SK-N-SH (cell line): ENCODE results near the gene MVB12A. TPM values are rescaled to one million over a fixed set of nuclear protein-coding genes. Genes with fewer than 3 reads are reported as not detected.

Experiments used
- CTCF ChIA-PET: fragments of 300-600, 350-600 bp; formaldehyde crosslinking; extraction: SDS; loops from one replicate; lab custom pipeline; 2021; lab: Yijun Ruan, JAX
- POLR2A ChIA-PET: fragments of 350-600 bp; sonication (Branson Sonifier 250); formaldehyde crosslinking; extraction: SDS; loops from one replicate; lab custom pipeline; 2020; ENCODE audit warnings: antibody characterized with exemption, inconsistent platforms; lab: Yijun Ruan, JAX
- DNase-seq: peaks from one replicate; pipeline ENCODE4 v3.0.0; 2012
- H2AFZ ChIP-seq: fragments of 200-600 bp; sonication (generic); 2 replicates; pipeline ENCODE4 v1.8.1; 2016; ENCODE audit warnings: antibody characterized with exemption, mild to moderate bottlenecking, low read depth
- H3F3A ChIP-seq: fragments of 200-600 bp; sonication (generic); replicated peaks from 2 replicates; pipeline ENCODE3; 2016; ENCODE audit warnings: antibody characterized with exemption, mild to moderate bottlenecking; ENCODE audit not compliant: insufficient read depth
- H3K27ac ChIP-seq, 2 experiments: fragments of 200-500 bp in 1 of 2; fragments of 200-600 bp in 1 of 2; sonication (Bioruptor generic) in 1 of 2; sonication (generic), shearing (Covaris generic) in 1 of 2; 2 replicates each; pipeline versions ENCODE4 v1.5.1 to v1.6.1; 2014 to 2016; ENCODE audit warnings: low read depth in 2 of 2, inconsistent platforms in 1 of 2, low read length in 1 of 2, mild to moderate bottlenecking in 1 of 2, mixed read lengths in 1 of 2
- H3K27me3 ChIP-seq: fragments of 200-600 bp; sonication (generic), shearing (Covaris generic); 2 replicates; pipeline ENCODE4 v1.6.1; 2016; ENCODE audit warnings: mixed run types; ENCODE audit not compliant: insufficient read depth
- H3K36me3 ChIP-seq, 2 experiments: fragments of 200-500 bp in 1 of 2; fragments of 200-600 bp in 1 of 2; sonication (Bioruptor generic) in 1 of 2; sonication (generic) in 1 of 2; replicated peaks in 1 of 2; 2 replicates each; pipeline versions ENCODE3 to v1.5.1; 2014 to 2016; ENCODE audit warnings: low read length in 1 of 2, mild to moderate bottlenecking in 1 of 2; ENCODE audit not compliant: insufficient read depth in 2 of 2, control insufficient read depth in 1 of 2
- H3K4me1 ChIP-seq, 2 experiments: fragments of 200-500 bp in 1 of 2; fragments of 200-600 bp in 1 of 2; sonication (Bioruptor generic) in 1 of 2; sonication (generic), shearing (Covaris generic) in 1 of 2; 2 replicates each; pipeline versions ENCODE4 v1.5.1 to v1.6.1; 2014 to 2016; ENCODE audit warnings: low read depth in 1 of 2, low read length in 1 of 2, mixed run types in 1 of 2; ENCODE audit not compliant: insufficient read depth in 2 of 2, control insufficient read depth in 1 of 2
- H3K4me2 ChIP-seq: fragments of 200-600 bp; sonication (generic), shearing (Covaris generic); 2 replicates; pipeline ENCODE4 v1.6.1; 2017; ENCODE audit warnings: mixed run types
- H3K4me3 ChIP-seq, 2 experiments: fragments of 200-500 bp in 1 of 2; fragments of 200-600 bp in 1 of 2; sonication (Bioruptor generic) in 1 of 2; sonication (generic), shearing (Covaris generic) in 1 of 2; 2 replicates each; pipeline versions ENCODE4 v1.5.1 to v1.8.1; 2014 to 2016; ENCODE audit warnings: low read depth in 2 of 2, inconsistent platforms in 1 of 2, low read length in 1 of 2, mild to moderate bottlenecking in 1 of 2, mixed read lengths in 1 of 2, moderate library complexity in 1 of 2
- H3K79me2 ChIP-seq: fragments of 200-600 bp; sonication (generic); 2 replicates; pipeline ENCODE4 v1.8.1; 2017; ENCODE audit warnings: mild to moderate bottlenecking; ENCODE audit not compliant: insufficient read depth
- H3K9ac ChIP-seq: fragments of 200-600 bp; sonication (generic); 2 replicates; pipeline ENCODE4 v1.6.1; 2017; ENCODE audit warnings: mixed run types
- H3K9me2 ChIP-seq: fragments of 200-600 bp; sonication (generic); 2 replicates; pipeline ENCODE4 v1.6.1; 2017; ENCODE audit warnings: mixed run types
- H3K9me3 ChIP-seq: fragments of 200-600 bp; sonication (generic); 2 replicates; pipeline ENCODE4 v1.6.1; 2017; ENCODE audit warnings: mixed run types, mild to moderate bottlenecking, moderate library complexity
- H4K20me1 ChIP-seq: fragments of 200-600 bp; sonication (generic); 2 replicates; pipeline ENCODE4 v1.6.1; 2017; ENCODE audit warnings: mild to moderate bottlenecking, mixed run types; ENCODE audit not compliant: insufficient read depth
- CHD2 ChIP-seq: fragments of 150-350 bp; IDR thresholded peaks from 2 replicates; pipeline ENCODE4 v1.6.1; 2018; ENCODE audit warnings: low read length; ENCODE audit not compliant: partially characterized antibody
- ELF1 ChIP-seq: IDR thresholded peaks from 2 replicates; pipeline ENCODE4 v1.4.0; 2012
- EP300 ChIP-seq, 2 experiments: IDR thresholded peaks; 2 replicates each; pipeline versions ENCODE4 v1.4.0 to v1.6.1; 2012; ENCODE audit warnings: borderline replicate concordance in 1 of 2, low read depth in 1 of 2, low read length in 1 of 2
- EZH2phosphoT487 ChIP-seq: fragments of 200-600 bp; sonication (generic); IDR thresholded peaks from 2 replicates; pipeline ENCODE4 v1.6.1; 2017; ENCODE audit warnings: low read depth, mixed run types, mild to moderate bottlenecking, antibody characterized with exemption, moderate library complexity, borderline replicate concordance
- FOSL2 ChIP-seq: IDR thresholded peaks from 2 replicates; pipeline ENCODE4 v1.4.0; 2012; ENCODE audit warnings: low read depth, mild to moderate bottlenecking, moderate library complexity, borderline replicate concordance
- FOXJ3 ChIP-seq: sonication (generic); formaldehyde crosslinking; IDR thresholded peaks from 2 replicates; pipeline ENCODE4 v1.5.1; 2020; ENCODE audit warnings: mild to moderate bottlenecking, missing genetic modification reagents
- MXI1 ChIP-seq: IDR thresholded peaks from 2 replicates; pipeline ENCODE4 v1.6.1; 2012; ENCODE audit warnings: mild to moderate bottlenecking, low read depth, low read length, improper control_type of control experiment
- NRF1 ChIP-seq: IDR thresholded peaks from 2 replicates; pipeline ENCODE4 v1.6.1; 2012; ENCODE audit warnings: low read depth, mild to moderate bottlenecking, low read length
- POLR2AphosphoS5 ChIP-seq: IDR thresholded peaks from 2 replicates; pipeline ENCODE4 v1.6.1; 2012; ENCODE audit warnings: low read depth, low read length
- RCOR1 ChIP-seq: fragments of 150-350 bp; IDR thresholded peaks from 2 replicates; pipeline ENCODE4 v1.6.1; 2017; ENCODE audit warnings: antibody characterized with exemption, low read length
- RFX5 ChIP-seq: IDR thresholded peaks from 2 replicates; pipeline ENCODE4 v1.6.1; 2012; ENCODE audit warnings: mild to moderate bottlenecking, improper control_type of control experiment, low read length
- TAF1 ChIP-seq: IDR thresholded peaks from 2 replicates; pipeline ENCODE4 v1.6.1; 2012; ENCODE audit warnings: low read depth, mild to moderate bottlenecking, low read length, moderate library complexity, borderline replicate concordance
- YY1 ChIP-seq: IDR thresholded peaks from 2 replicates; pipeline ENCODE4 v1.4.0; 2012; ENCODE audit warnings: low read depth, mild to moderate bottlenecking
- WGBS: methylation state at CpG from one replicate; pipeline ENCODE4 v1.1.6; 2017; ENCODE audit warnings: low lambda C conversion rate; 5-methylcytosine and 5-hydroxymethylcytosine counted together
- polyA plus RNA-seq, 3 experiments: library from polyadenylated mRNA; depleted of rRNA; stranded (reverse); fragments of >200 nt; gene quantifications; 2 replicates each; pipeline ENCODE4 v1.2.3, GENCODE V29; 2012
- TF ChIP-seq, protein P1 (sequence below): IDR thresholded peaks from 2 replicates; pipeline ENCODE4 v1.4.0; 2012; ENCODE audit warnings: low read depth, borderline replicate concordance
- TF ChIP-seq, protein P2 (sequence below): fragments of 150-350 bp; IDR thresholded peaks from 2 replicates; pipeline ENCODE4 v1.6.1; 2016; ENCODE audit warnings: mild to moderate bottlenecking, low read depth, low read length
- TF ChIP-seq, protein P3 (sequence below): fragments of 150-350 bp; IDR thresholded peaks from 2 replicates; pipeline ENCODE4 v1.6.1; 2017; ENCODE audit warnings: antibody characterized with exemption, low read length, low read depth, borderline replicate concordance

MVB12A gene
- polyA plus RNA-seq, 1 of the 3 experiments (the other 2 are of a cell fraction), result 63.9 TPM

DNA sequence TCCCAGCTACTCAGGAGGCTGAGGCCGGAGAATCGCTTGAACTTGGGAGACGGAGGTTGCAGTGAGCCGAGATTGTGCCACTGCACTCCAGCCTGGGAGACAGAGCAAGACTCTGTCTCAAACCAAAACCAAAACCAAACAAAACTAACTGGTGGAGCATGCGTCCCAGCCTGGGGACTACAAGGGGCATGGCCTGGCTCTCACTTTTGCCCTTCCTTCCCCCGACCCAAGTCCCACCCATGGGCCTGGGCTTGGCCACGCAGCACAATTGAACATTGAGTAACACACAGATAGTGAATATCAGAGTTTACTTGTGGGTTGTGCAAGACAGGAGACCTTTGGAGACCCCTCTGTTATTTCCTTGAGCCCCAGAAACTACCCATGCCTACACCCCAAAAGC, 15.4 kb downstream of the MVB12A start:
- H3K4me2 ChIP-seq, result no peak overlapping the region
- no peaks in the 10 kb centered on the region for H3K79me2 ChIP-seq
- 100% methylated on average over 7 of the region's 7 CpGs for WGBS
- no peaks in the 10 kb centered on the region for H4K20me1 ChIP-seq
- no peaks in the 10 kb centered on the region for H3K27me3 ChIP-seq
- ChIA-PET POLR2A (no interaction called here), CTCF (interaction anchor here (1.4 to 1.7 kb wide), 3 partner anchors 10 to 15 kb away, joined by 3 to 4 read pairs (median 3); partner anchors contain the start of genes MVB12A and TMEM221)
- H3F3A ChIP-seq, result no peaks in the 10 kb centered on the region
- no peak overlapping the region for H3K27ac ChIP-seq
- H2AFZ ChIP-seq, result no peak overlapping the region
- H3K9ac ChIP-seq, result no peak overlapping the region
- H3K9me3 ChIP-seq, result no peaks in the 10 kb centered on the region
- DNase-seq, result no peak
- no peak overlapping the region for H3K4me3 ChIP-seq
- TF ChIP-seq POLR2AphosphoS5, result no peak
- no peak for TF ChIP-seq NRF1
- no peak for TF ChIP-seq CHD2
- TF ChIP-seq, protein P1, sequence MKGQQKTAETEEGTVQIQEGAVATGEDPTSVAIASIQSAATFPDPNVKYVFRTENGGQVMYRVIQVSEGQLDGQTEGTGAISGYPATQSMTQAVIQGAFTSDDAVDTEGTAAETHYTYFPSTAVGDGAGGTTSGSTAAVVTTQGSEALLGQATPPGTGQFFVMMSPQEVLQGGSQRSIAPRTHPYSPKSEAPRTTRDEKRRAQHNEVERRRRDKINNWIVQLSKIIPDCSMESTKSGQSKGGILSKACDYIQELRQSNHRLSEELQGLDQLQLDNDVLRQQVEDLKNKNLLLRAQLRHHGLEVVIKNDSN, result no peak
- no peak for TF ChIP-seq MXI1
- no peak for TF ChIP-seq EP300 (IDR thresholded peaks at IDR 0.05; ENCODE audit: borderline replicate concordance in 1 of 2, low read depth in 1 of 2, low read length in 1 of 2)
- no peak for TF ChIP-seq YY1
- TF ChIP-seq FOSL2, result no peak
- no peak for TF ChIP-seq TAF1
- TF ChIP-seq, protein P2, sequence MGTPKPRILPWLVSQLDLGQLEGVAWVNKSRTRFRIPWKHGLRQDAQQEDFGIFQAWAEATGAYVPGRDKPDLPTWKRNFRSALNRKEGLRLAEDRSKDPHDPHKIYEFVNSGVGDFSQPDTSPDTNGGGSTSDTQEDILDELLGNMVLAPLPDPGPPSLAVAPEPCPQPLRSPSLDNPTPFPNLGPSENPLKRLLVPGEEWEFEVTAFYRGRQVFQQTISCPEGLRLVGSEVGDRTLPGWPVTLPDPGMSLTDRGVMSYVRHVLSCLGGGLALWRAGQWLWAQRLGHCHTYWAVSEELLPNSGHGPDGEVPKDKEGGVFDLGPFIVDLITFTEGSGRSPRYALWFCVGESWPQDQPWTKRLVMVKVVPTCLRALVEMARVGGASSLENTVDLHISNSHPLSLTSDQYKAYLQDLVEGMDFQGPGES, result no peak
- TF ChIP-seq ELF1, result no peak
- no peak for TF ChIP-seq FOXJ3
- no peak for TF ChIP-seq EZH2phosphoT487
- no peak for TF ChIP-seq RCOR1
- no peak for TF ChIP-seq RFX5
- TF ChIP-seq, protein P3, sequence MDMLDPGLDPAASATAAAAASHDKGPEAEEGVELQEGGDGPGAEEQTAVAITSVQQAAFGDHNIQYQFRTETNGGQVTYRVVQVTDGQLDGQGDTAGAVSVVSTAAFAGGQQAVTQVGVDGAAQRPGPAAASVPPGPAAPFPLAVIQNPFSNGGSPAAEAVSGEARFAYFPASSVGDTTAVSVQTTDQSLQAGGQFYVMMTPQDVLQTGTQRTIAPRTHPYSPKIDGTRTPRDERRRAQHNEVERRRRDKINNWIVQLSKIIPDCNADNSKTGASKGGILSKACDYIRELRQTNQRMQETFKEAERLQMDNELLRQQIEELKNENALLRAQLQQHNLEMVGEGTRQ, result no peak
- no peaks in the 10 kb centered on the region for H3K9me2 ChIP-seq
- H3K36me3 ChIP-seq, result no peaks in the 10 kb centered on the region
- no peaks in the 10 kb centered on the region for H3K4me1 ChIP-seq
